Progenitor cell of endocrine pancreas (in vitro differentiated cells): Measurements from ENCODE around the gene RAB19. TPM values are rescaled to one million over a fixed set of nuclear protein-coding genes. Genes with fewer than 3 reads are reported as not detected.

Experiments used
- DNase-seq: peaks from one replicate; pipeline ENCODE4 v3.0.0; 2021; ENCODE audit warnings: low spot score; ENCODE audit not compliant: unreplicated experiment
- H3K27ac Mint-ChIP-seq: 2 replicates; pipeline ENCODE4 v1.8.0; 2021; ENCODE audit warnings: mild to moderate bottlenecking, moderate library complexity, mixed read lengths
- H3K27me3 Mint-ChIP-seq: 2 replicates; pipeline ENCODE4 v1.8.0; 2021; ENCODE audit warnings: mixed read lengths
- H3K36me3 Mint-ChIP-seq: 2 replicates; pipeline ENCODE4 v1.8.0; 2022; ENCODE audit warnings: mixed read lengths; ENCODE audit not compliant: insufficient read depth
- H3K4me1 Mint-ChIP-seq: 2 replicates; pipeline ENCODE4 v1.8.0; 2021; ENCODE audit warnings: low read depth, mixed read lengths
- H3K4me3 Mint-ChIP-seq: 2 replicates; pipeline ENCODE4 v1.8.0; 2021; ENCODE audit warnings: low read depth, mild to moderate bottlenecking, moderate library complexity, mixed read lengths
- H3K9me3 Mint-ChIP-seq: 2 replicates; pipeline ENCODE4 v1.8.0; 2021; ENCODE audit warnings: low read depth, mixed read lengths
- total RNA-seq: library from RNA; stranded (reverse); gene quantifications from 2 replicates; pipeline ENCODE4 v1.2.1, GENCODE V29; 2021
- TF ChIP-seq, protein P1 (sequence below): fragments of 200-600 bp; sonication (generic); IDR thresholded peaks from one replicate; pipeline ENCODE4 v1.5.0; 2021; ENCODE audit warnings: antibody characterized with exemption, mild to moderate bottlenecking; ENCODE audit not compliant: unreplicated experiment

The RAB19 gene
- total RNA-seq, 1 donor from 2014 or later = 14.0 TPM

DNA sequence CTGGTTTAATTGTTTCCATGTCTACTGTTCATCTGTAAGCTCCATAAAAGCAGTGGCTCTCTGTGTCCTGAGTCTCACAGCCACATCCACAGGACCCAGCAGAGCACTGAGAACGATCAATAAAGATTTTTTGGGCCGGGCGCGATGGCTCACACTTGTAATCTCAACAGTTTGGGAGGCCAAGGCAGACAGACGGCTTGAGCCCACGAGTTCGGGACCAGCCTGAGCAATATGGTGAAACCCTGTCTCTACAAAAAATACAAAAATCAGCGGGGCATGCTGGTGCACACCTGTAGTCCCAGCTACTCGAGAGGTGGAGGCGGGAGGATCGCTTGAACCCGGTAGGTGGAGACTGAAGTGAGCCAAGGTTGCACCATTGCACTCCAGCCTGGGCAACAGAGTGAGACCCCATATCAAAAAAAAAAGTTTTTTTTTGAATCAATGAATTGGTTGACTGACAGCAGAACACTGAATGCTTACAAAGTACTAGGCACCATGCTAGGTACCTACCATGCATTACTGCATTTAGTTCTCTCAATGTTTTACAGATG is 10.0 kb upstream of the RAB19 start:
- H3K4me1 Mint-ChIP-seq = peaks cover 8% of the 10 kb centered on the region
- no peak for DNase-seq
- H3K36me3 Mint-ChIP-seq = peaks cover 2% of the 10 kb centered on the region
- no peak overlapping the region for H3K4me3 Mint-ChIP-seq
- H3K9me3 Mint-ChIP-seq = no peaks in the 10 kb centered on the region
- H3K27ac Mint-ChIP-seq = no peak overlapping the region
- TF ChIP-seq, protein P1, sequence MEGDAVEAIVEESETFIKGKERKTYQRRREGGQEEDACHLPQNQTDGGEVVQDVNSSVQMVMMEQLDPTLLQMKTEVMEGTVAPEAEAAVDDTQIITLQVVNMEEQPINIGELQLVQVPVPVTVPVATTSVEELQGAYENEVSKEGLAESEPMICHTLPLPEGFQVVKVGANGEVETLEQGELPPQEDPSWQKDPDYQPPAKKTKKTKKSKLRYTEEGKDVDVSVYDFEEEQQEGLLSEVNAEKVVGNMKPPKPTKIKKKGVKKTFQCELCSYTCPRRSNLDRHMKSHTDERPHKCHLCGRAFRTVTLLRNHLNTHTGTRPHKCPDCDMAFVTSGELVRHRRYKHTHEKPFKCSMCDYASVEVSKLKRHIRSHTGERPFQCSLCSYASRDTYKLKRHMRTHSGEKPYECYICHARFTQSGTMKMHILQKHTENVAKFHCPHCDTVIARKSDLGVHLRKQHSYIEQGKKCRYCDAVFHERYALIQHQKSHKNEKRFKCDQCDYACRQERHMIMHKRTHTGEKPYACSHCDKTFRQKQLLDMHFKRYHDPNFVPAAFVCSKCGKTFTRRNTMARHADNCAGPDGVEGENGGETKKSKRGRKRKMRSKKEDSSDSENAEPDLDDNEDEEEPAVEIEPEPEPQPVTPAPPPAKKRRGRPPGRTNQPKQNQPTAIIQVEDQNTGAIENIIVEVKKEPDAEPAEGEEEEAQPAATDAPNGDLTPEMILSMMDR = no peak
- H3K27me3 Mint-ChIP-seq = no peaks in the 10 kb centered on the region

DNA sequence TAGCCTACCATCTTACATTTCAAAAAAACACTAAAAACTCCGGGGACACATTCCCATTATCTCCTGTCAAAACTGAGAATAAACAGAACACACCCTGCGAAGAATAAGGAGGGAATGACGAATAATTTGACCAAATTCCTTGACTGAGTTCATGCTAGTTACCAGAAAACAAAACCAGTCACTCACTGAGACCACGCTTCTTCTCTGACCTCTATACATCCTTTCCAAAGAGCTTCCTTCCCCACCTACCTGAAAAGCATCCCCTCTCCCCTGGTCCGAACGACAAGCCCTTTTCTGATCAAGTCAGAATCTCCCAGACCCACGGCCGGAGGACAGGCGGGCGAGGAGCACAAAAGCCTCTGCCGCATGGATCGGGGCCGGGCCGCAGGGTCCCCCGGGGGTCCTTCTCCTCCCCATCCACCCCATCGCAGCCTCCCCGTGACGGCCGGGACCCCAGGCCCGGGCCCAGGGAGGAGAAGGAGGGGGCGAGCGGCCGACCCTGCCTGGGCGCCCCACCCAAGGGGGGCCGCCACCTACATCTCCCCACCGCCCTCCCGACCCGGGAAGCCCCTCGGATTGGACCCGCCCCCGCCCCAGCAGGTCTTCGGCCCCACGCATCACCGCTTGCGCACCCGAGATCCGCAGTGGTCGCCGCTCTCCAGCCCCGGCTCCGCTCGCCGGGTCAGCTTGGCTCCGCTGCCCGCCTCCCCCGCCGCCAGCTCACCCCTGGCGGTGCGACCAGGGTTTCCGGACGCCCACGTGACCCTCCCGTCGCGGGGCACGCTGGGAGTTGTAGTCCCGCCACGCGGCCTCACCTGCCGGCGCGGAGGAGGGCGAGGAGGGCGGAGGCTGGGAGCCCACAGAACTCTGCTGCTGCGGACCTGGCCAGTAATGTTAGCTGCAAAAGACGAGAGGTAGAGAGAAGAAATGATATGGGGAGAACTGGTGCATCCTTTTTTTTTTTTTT is 5.8 kb upstream of the RAB19 start, which contains the start of gene SLC37A3:
Gene SLC37A3, minus strand, starts transcription at position 747 of the 967 bp plus-strand sequence. CDS start 16,004 bp downstream, outside the sequence.
- H3K27me3 Mint-ChIP-seq = no peaks in the 10 kb centered on the region
- no peaks in the 10 kb centered on the region for H3K9me3 Mint-ChIP-seq
- H3K4me1 Mint-ChIP-seq = peaks cover 8% of the 10 kb centered on the region
- TF ChIP-seq, protein P1 = peak; percentile 16
- H3K27ac Mint-ChIP-seq = peak within 1 kb of the TSS; percentile 94
- H3K36me3 Mint-ChIP-seq = peaks cover 2% of the 10 kb centered on the region
- H3K4me3 Mint-ChIP-seq = peak within 1 kb of the TSS; percentile 86
- DNase-seq = peak; percentile 88

DNA sequence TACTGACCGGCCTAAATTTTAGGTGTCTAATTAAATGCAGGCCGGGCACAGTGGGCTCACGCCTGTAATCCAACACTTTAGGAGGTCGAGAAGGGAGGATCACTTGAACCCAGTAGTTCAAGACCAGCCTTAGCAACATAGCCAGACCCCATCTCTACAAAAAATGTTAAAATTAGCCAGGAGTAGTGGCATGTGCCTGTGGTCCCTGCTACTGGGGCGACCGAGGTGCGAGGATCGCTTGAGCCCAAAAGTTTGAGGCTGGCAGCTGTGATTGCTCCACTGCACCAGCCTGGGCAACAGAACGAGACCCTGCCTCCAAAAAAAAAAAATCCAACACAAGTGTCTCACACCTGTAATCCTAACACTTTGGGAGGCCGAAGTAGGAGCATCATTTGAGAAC is 5.0 kb upstream of the RAB19 start:
- no peaks in the 10 kb centered on the region for H3K27me3 Mint-ChIP-seq

DNA sequence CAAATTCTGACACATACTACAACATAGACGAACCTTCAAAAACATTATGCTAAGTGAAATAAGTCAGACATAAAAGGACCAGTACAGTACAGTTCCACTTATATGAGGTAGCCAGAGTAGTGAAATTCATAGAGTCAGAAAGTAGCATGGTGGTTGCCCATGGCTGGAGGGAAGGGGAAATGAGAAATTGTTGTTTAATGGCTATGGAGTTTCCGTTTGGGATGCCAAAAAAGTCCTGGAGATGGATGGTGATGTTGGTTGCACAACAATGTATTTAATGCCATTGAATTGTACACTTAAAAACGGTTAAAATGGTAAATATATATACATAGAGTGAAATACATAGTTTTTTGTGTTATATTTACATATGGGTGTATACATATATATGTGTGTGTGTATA is 3.5 kb upstream of the RAB19 start:
- TF ChIP-seq, protein P1 = no peak

More for the DNA sequence above, 5.0 kb upstream of the RAB19 start:
- no peak overlapping the region for H3K27ac Mint-ChIP-seq
- H3K4me1 Mint-ChIP-seq = peaks cover 11% of the 10 kb centered on the region
- peaks cover 2% of the 10 kb centered on the region for H3K36me3 Mint-ChIP-seq
- no peaks in the 10 kb centered on the region for H3K9me3 Mint-ChIP-seq
- peak overlapping the region; percentile 86 for H3K4me3 Mint-ChIP-seq
- TF ChIP-seq, protein P1 = no peak
- no peak for DNase-seq

DNA sequence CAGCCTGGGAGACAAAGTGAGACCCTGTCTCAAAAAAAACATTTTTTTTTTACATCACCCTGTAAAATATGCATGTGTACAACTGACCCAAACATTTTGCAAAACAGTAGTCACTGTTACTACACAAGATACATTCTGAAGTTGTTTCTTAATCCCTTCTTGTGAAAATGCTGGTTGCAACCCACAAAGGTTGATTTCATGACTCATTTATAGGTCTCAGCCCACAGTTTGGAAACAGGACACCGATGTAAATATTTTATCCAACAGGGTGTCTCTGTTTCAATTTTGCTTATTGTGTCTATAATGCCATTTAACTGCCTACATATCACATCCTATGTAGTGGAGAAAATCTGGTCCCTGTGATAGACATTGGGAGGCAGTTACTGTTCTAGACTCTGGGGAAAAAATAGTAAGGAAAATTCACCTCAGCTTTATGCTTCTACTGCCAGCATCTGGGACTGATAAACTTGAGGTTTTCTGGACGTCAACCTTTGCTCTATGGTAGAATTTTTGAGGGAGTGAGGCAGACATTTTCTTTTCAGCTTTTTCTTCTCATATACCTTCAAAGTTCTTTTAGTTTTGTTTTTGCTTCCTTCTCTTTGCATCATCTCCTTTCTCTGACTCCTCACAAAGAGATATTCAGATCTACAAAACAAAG is 1.6 kb upstream of the RAB19 start:
- H3K4me1 Mint-ChIP-seq = peaks cover 18% of the 10 kb centered on the region
- H3K36me3 Mint-ChIP-seq = peaks cover 1% of the 10 kb centered on the region
- no peaks in the 10 kb centered on the region for H3K27me3 Mint-ChIP-seq
- no peaks in the 10 kb centered on the region for H3K9me3 Mint-ChIP-seq
- H3K4me3 Mint-ChIP-seq = no peak overlapping the region
- no peak for DNase-seq
- H3K27ac Mint-ChIP-seq = no peak overlapping the region
- TF ChIP-seq, protein P1 = no peak

More for the DNA sequence above, 3.5 kb upstream of the RAB19 start:
- no peak overlapping the region for H3K4me3 Mint-ChIP-seq
- H3K9me3 Mint-ChIP-seq = no peaks in the 10 kb centered on the region
- no peaks in the 10 kb centered on the region for H3K27me3 Mint-ChIP-seq
- DNase-seq = no peak
- H3K4me1 Mint-ChIP-seq = peaks cover 21% of the 10 kb centered on the region
- no peak overlapping the region for H3K27ac Mint-ChIP-seq
- peaks cover 2% of the 10 kb centered on the region for H3K36me3 Mint-ChIP-seq
